Endothelial cell of umbilical vein (primary cell): ENCODE data around the gene SIM2. TPM values are rescaled to one million over a fixed set of nuclear protein-coding genes. Genes with fewer than 3 reads are reported as not detected.

Experiments
- BruUV-seq: library from RNA; stranded (reverse); fragments of 400-500 nt; replicated peaks from 2 replicates; lab custom pipeline; 2021; lab: Mats Ljungman, UMichigan
- CTCF ChIA-PET: fragments of 300-600, 350-600 bp; sonication (Branson Sonifier 250); formaldehyde crosslinking; loops from one replicate; lab custom pipeline; 2021; ENCODE audit warnings: antibody characterized with exemption, inconsistent platforms; lab: Charles Lee
- POLR2A ChIA-PET: fragments of 300-600, 350-600 bp; sonication (Branson Sonifier 250); formaldehyde crosslinking; loops from one replicate; lab custom pipeline; 2021; ENCODE audit warnings: antibody characterized with exemption, inconsistent platforms; lab: Charles Lee
- DNase-seq: peaks from one replicate; pipeline ENCODE4 v3.0.0-alpha.2; 2011; ENCODE audit warnings: low read depth, low spot score
- FAIRE-seq: peaks from 2 replicates; lab custom pipeline; 2011; peaks lifted over from hg19 to GRCh38; lab: Jason Lieb, UNC
- H2AFZ ChIP-seq: 2 replicates; pipeline ENCODE4 v1.6.0; 2012; ENCODE audit warnings: low read depth, low read length, control low read depth, inconsistent platforms
- H3K27ac ChIP-seq: 2 replicates; pipeline ENCODE4 v1.5.1; 2011; ENCODE audit warnings: low read depth, mild to moderate bottlenecking, control low read depth, low read length, moderate library complexity; ENCODE audit not compliant: insufficient read depth
- H3K27me3 ChIP-seq, 2 experiments: 2 replicates each; pipeline versions ENCODE4 v1.6.0 to v1.6.1; 2011; ENCODE audit warnings: low read length in 2 of 2, mixed read lengths in 1 of 2; ENCODE audit not compliant: control insufficient read depth in 2 of 2, insufficient read depth in 2 of 2
- H3K36me3 ChIP-seq, 2 experiments: 2 replicates in 1 of 2; 3 replicates in 1 of 2; pipeline ENCODE4 v1.5.1; 2011; ENCODE audit warnings: low read length in 2 of 2, mild to moderate bottlenecking in 1 of 2, moderate library complexity in 1 of 2; ENCODE audit not compliant: control insufficient read depth in 2 of 2, insufficient read depth in 2 of 2; ENCODE audit errors: extremely low read depth in 1 of 2
- H3K4me1 ChIP-seq: 3 replicates; pipeline ENCODE4 v1.5.1; 2011; ENCODE audit warnings: mild to moderate bottlenecking, low read length; ENCODE audit not compliant: control insufficient read depth, insufficient read depth; ENCODE audit errors: extremely low read depth
- H3K4me2 ChIP-seq: 2 replicates; pipeline ENCODE4 v1.6.1; 2011; ENCODE audit warnings: low read length, control low read depth, mixed read lengths; ENCODE audit not compliant: insufficient read depth
- H3K4me3 ChIP-seq, 3 experiments: fragments of 200-600 bp in 1 of 3; sonication (generic), shearing (Covaris generic) in 1 of 3; replicated peaks in 1 of 3; 2 replicates each; pipeline ENCODE4 v1.5.1; 2011 to 2016; ENCODE audit warnings: control low read depth in 3 of 3, low read length in 3 of 3, mild to moderate bottlenecking in 2 of 3, inconsistent platforms in 1 of 3, low read depth in 1 of 3, moderate library complexity in 1 of 3; ENCODE audit not compliant: insufficient read depth in 1 of 3
- H3K79me2 ChIP-seq: 2 replicates; pipeline ENCODE4 v1.6.0; 2012; ENCODE audit warnings: low read length, inconsistent platforms; ENCODE audit not compliant: control insufficient read depth, insufficient read depth
- H3K9ac ChIP-seq: replicated peaks from 2 replicates; pipeline ENCODE3; 2011; ENCODE audit warnings: low read length, control low read depth; ENCODE audit not compliant: insufficient read depth; ENCODE audit errors: extremely low read depth
- H3K9me1 ChIP-seq: replicated peaks from 3 replicates; pipeline ENCODE4 v1.6.0; 2011; ENCODE audit warnings: mild to moderate bottlenecking, low read length; ENCODE audit not compliant: control insufficient read depth, insufficient read depth; ENCODE audit errors: extremely low read depth
- H3K9me3 ChIP-seq: replicated peaks from 2 replicates; pipeline ENCODE4 v1.5.1; 2012; ENCODE audit warnings: low read length, inconsistent platforms; ENCODE audit not compliant: control insufficient read depth, insufficient read depth
- H4K20me1 ChIP-seq: replicated peaks from 2 replicates; pipeline ENCODE3; 2011; ENCODE audit warnings: mild to moderate bottlenecking, low read length; ENCODE audit not compliant: control insufficient read depth, insufficient read depth; ENCODE audit errors: extremely low read depth
- EZH2 ChIP-seq: IDR thresholded peaks from 2 replicates; pipeline ENCODE4 v1.6.1; 2012; ENCODE audit warnings: borderline replicate concordance, low read depth, mild to moderate bottlenecking, moderate library complexity, low read length, inconsistent platforms; ENCODE audit not compliant: severe bottlenecking
- FOS ChIP-seq: IDR thresholded peaks from 2 replicates; pipeline ENCODE4 v1.6.1; 2011; ENCODE audit warnings: mild to moderate bottlenecking, low read length, moderate library complexity, borderline replicate concordance; ENCODE audit not compliant: insufficient read depth
- MYC ChIP-seq: IDR thresholded peaks from one replicate; pipeline ENCODE4 v1.6.1; 2011; ENCODE audit warnings: mild to moderate bottlenecking, low read depth, low read length
- POLR2AphosphoS5 ChIP-seq: IDR thresholded peaks from 2 replicates; pipeline ENCODE4 v1.6.1; 2012; ENCODE audit warnings: low read depth, mild to moderate bottlenecking, control low read depth, low read length, moderate library complexity; ENCODE audit not compliant: insufficient read depth
- dilution Hi-C: fragments of 300-500 bp; cut with MboI; formaldehyde crosslinking; loops from one replicate; pipeline ENCODE4 v1.15.0; 2019; ENCODE audit warnings: low sequenced_read_pairs; ENCODE audit not compliant: extremely low pct_ligation_motif_present
- intact Hi-C: fragments of 100-400 bp; cut with micrococcal nuclease; formaldehyde crosslinking; loops from one replicate; pipeline ENCODE4 v1.10.0; 2022
- polyA plus RNA-seq, 4 experiments: library from polyadenylated mRNA; depleted of rRNA in 3 of 4; stranded (reverse) in 3 of 4; unstranded in 1 of 4; fragments of >200 nt; gene quantifications; 2 replicates each; pipeline versions ENCODE4 v1.2.1 to v1.2.3, GENCODE V29; 2011 to 2012; ENCODE audit warnings: missing spikeins in 1 of 4
- total RNA-seq: library from RNA; stranded (reverse); gene quantifications from 2 replicates; pipeline ENCODE4 v1.2.3, GENCODE V29; 2021
- TF ChIP-seq, protein P1 (sequence below), 2 donors: IDR thresholded peaks; 1 replicate in 1 of 2; 2 replicates in 1 of 2; pipeline ENCODE4 v1.5.1; 2011; ENCODE audit warnings: low read length in 2 of 2, mild to moderate bottlenecking in 2 of 2, moderate library complexity in 2 of 2, control low read depth in 1 of 2, inconsistent platforms in 1 of 2, low read depth in 1 of 2; ENCODE audit not compliant: insufficient read depth in 1 of 2; ENCODE audit errors: extremely low read depth in 1 of 2

SIM2 gene
- total and polyA plus RNA-seq, 2 donors (not counting 3 experiments of a cell fraction or from before 2014, with no cell fraction given), result not detected

DNA sequence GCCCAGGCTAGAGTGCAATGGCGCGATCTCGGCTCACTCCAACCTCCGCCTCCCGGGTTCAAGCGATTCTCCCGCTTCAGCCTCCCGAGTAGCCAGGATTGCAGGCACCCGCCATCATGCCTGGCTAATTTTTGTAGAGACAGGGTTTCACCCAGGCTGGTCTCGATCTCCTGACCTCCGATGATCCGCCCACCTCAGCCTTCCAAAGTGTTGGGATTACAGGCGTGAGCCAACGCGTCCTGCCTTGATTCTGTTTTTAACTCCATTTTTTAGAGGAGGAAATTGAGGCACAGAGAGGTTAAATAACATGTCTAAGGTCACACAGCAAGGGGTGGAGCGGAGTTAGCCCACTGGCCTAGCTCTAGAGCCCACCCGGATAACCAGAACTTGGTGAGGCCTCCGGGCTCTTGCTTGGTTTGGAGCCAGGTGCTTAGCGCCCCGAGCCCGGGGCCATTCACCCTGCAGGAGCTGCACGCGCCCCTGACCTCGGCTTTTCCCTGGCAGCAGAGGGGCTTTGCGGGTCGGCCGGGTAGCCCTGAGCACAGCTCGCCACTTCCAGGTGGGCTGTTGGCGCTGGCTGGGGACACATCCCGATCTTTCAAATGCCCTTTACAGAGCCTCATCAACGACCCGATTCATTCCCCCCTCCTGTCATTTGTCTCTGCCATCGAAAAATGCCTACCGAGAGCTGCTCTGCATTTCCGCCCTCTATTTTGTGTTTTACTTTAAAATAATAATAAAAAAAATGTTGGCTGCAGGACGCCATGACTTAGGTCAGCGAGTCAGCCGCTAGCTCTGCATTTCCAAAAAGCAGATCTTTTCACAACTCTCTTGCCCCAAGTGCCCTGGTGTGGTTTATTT lies 11.2 kb downstream of the SIM2 start:
- Histone ChIP-seq H3K9me1 (no peaks in the 10 kb centered on the region), H3K27me3 (peaks cover 86 to 100% of the 10 kb centered on the region in 2 experiments), H3K4me2 (peak overlapping the region; percentile 9), H3K79me2 (no peaks in the 10 kb centered on the region), H4K20me1 (no peaks in the 10 kb centered on the region), H3K4me3 (no peak overlapping the region), H3K9me3 (no peaks in the 10 kb centered on the region), H3K4me1 (no peaks in the 10 kb centered on the region), H3K9ac (no peak overlapping the region), H2AFZ (no peak overlapping the region), H3K36me3 (no peaks in the 10 kb centered on the region), H3K27ac (no peak overlapping the region)
- DNase-seq (no peak), FAIRE-seq (no peak)
- no TSS peak for BruUV-seq
- peak; percentile 70 for TF ChIP-seq EZH2
- TF ChIP-seq MYC, result no peak
- TF ChIP-seq POLR2AphosphoS5, result no peak
- TF ChIP-seq, protein P1, sequence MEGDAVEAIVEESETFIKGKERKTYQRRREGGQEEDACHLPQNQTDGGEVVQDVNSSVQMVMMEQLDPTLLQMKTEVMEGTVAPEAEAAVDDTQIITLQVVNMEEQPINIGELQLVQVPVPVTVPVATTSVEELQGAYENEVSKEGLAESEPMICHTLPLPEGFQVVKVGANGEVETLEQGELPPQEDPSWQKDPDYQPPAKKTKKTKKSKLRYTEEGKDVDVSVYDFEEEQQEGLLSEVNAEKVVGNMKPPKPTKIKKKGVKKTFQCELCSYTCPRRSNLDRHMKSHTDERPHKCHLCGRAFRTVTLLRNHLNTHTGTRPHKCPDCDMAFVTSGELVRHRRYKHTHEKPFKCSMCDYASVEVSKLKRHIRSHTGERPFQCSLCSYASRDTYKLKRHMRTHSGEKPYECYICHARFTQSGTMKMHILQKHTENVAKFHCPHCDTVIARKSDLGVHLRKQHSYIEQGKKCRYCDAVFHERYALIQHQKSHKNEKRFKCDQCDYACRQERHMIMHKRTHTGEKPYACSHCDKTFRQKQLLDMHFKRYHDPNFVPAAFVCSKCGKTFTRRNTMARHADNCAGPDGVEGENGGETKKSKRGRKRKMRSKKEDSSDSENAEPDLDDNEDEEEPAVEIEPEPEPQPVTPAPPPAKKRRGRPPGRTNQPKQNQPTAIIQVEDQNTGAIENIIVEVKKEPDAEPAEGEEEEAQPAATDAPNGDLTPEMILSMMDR (IDR thresholded peaks at IDR 0.05; ENCODE audit: extremely low read depth in 1 of 2, insufficient read depth in 1 of 2, low read depth in 1 of 2, low read length in 2 of 2), result no peak
- TF ChIP-seq FOS, result no peak
- dilution Hi-C loops, result no loop called here
- POLR2A ChIA-PET, result no interaction called here
- CTCF ChIA-PET, result interaction anchor here (1.0 to 2.5 kb wide), 4 partner anchors 20 to 217 kb away, joined by 3 to 14 read pairs (median 4); no protein-coding TSS in a partner anchor
- intact Hi-C loops, result loop anchor here (2.0 to 5.0 kb wide), 2 partner anchors 15 to 288 kb away; no protein-coding TSS in a partner anchor
